Medulla oblongata (tissue), 1 donor: ENCODE results near the gene NDUFA9.
A peak's percentile ranks its signal among the peaks of the same experiment; 100 is the strongest.

Source experiments
- DNase-seq: peaks from one replicate; pipeline ENCODE4 v3.0.0-alpha.2; 2015; ENCODE audit errors: extremely low spot score

Gene NDUFA9

DNA sequence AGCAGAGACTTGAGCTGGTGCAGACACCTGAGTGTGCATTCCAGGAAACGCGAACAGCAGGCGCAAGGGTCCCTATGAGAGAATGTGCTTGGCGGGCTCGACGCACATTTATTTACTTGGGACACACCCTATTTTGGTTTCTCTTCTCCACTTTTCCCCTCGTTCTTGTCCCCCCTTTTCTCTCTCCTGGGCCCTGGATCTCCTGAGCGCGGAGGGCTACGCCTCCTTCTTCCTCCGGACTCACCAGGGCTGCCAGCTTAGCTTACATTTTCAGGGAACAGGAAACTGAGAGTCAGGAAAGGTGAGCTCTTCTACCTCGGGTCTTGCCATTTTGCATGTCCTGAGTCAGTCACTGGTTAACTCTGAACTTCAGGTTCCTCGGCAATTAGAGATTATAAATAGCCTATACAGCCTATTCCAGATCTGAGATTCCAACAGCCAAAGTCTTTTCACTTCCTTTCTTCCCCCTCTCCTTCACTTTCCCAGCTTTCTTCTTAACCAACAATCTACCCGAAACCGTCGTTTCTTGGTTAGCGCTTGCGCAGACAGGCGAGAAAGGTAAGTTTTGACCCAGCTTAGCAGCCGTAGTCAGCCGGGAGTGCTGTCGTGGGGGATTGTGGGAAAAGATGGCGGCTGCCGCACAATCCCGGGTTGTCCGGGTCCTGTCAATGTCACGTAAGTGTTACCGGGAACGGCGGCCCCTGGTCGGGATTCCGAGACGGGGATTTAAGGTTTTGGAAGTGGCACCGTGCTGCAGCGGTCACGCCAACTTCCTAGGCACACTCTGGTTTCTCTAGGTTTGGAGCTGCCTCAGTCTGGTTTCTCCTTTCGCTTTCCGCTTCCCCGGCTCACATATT lies at the start of gene NDUFA9, which contains the start of gene AKAP3:
TSS of gene NDUFA9 (plus strand) at position 614 of the 857 bp plus-strand sequence. CDS start at position 627, 13 bp downstream.
TSS of gene AKAP3 (minus strand) at position 551 of the 857 bp plus-strand sequence. CDS start 10,855 bp downstream, outside the sequence.
- DNase-seq: peak; percentile 89

DNA sequence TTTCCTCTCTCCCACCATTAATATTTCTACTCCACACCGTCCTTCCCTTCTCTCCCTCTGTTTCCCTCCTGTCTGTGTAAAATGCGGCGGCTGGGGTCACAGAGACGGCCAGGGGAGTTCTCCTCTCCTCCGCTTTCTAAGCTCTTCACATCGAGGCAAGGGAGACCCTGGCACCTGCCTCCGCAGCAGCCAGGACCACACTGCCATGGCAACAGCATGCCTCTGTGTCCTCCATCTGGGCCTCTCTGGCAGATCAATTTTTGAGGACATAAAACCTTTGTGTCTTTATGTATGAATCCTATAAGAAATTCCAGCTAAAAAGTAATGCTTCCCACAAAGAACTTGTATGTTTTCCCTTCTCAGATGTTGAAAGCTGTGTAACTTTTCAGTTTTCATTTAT lies 45.5 kb upstream of the NDUFA9 start:
- DNase-seq: no peak

DNA sequence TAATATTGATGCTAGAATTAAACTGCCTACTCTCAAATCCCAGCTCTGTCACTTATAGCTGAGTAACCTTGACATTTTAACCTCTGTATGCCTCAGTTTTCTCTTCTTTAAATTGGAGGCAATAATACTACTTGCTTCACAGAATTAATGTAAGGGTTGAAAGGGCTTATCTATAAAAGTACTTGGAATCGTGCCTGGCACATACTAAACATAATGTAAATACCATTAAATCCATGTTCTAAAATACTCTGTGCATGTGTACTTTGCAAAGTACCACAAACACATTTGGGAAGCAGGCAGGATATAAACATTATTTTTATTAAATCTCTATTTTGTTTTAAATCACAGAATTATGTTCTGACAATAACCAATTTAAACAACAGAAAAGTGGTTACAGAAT lies 45.0 kb upstream of the NDUFA9 start:
- DNase-seq: no peak

DNA sequence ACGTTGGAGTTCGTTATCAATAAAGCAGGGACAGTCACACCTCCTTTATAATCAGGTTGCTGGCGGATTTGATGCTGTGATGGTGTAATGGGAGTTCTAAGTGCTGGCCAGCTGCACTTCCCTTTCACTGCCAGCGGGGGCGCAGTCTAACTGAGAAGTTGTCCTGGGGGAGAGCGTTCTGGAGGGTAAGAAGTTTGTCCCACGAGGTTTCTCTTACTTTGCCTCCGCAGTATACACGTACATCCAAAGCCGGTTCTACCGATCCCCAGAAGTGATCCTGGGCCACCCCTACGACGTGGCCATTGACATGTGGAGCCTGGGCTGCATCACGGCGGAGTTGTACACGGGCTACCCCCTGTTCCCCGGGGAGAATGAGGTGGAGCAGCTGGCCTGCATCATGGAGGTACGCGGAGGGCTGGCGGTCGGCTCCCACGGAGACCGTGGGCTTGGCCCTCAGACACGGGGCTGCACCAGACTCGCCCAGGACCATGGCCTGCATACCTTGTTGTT lies 44.2 kb upstream of the NDUFA9 start:
- DNase-seq: peak; percentile 95

DNA sequence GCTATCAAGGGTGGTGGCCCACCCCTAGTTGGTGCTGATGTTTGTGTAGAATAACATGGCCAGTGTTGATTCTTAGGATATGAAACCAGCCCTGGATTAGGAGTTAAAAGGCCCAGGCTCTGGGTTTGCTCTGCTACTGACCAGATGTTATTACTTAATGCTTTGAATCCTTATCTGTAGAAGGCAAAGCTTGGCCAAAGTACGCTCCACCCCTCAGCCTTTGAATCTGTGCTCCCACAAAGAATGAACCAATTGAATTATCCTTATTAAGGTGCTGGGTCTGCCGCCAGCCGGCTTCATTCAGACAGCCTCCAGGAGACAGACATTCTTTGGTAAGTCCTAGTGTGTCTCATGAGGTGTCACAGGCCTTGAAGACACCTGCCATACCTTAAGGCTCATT lies 41.9 kb upstream of the NDUFA9 start:
- DNase-seq: no peak

DNA sequence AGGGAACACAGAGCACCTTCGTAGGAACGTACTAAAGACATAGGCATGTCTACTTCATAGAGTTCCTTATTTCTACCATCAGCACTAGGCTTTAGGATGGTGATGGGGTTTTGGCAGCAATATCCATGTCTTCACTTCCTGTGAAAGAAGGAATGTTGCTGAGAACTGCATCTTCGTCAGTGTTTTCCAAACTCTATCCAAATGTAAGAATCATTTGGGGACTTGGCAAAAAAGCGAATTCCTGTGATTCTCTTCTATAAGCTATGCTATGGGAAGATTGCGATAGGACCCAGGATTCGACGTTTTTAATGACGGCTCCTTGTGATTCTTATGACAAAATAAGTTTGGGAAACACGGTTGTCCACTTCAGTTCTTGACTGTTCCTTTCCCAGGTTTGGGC lies 39.8 kb upstream of the NDUFA9 start:
- DNase-seq: no peak

DNA sequence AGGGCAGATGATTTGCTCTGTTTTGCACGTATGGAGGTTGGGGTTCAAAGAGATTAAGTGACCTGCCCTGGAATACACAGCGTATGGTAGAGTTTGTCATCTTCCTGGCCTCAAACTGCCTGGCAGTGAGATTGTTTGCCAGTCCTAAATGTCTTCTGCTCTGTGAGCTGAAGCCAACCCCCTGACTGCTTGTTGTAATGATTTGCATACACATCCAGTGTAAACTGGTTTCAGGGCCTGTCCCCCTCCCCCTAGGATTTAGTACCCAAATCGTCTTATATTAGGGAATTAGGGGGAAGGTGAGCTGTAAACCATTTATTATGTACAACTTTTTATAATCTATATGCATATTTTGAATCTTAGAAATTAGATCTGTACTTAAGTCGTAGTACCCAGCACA lies 38.4 kb upstream of the NDUFA9 start:
- no peak for DNase-seq

DNA sequence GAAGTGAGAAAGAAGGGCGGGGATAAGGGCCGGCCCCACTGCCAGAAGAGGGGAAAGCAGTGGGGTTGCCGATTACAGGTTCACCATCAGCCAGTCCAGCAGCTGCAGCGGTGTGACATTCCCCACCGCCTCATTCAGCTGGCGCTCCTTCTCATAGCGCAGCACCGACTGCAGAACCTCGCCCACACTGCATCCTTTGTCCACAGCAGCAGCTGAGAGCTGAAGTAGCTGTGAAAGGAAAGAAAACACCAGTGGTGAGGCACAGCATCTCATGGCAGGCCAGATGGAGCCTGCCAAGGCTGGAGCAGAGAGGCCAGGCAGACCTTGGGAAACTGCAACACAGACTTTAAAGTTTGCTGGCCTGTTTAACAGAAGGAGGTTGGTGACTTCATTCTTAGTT lies 33.2 kb upstream of the NDUFA9 start:
- DNase-seq: peak; percentile 73

DNA sequence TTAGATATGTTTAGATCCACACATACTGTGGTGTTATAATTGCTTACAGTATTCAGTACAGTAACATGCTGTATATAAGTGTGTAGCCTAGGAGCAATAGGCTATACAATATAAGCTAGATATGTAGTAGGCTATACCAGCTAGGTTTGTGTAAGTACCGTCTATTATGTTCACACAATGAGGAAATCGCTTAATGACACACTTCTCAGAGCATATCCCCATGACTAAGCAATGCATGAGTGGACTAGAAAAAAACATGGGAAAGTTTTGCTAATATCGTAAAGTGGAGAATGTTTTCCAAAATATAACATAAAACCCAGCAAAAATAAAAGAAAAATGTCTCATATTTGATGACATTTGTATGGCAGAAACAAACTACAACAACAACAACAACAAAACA lies 27.4 kb upstream of the NDUFA9 start:
- no peak for DNase-seq

DNA sequence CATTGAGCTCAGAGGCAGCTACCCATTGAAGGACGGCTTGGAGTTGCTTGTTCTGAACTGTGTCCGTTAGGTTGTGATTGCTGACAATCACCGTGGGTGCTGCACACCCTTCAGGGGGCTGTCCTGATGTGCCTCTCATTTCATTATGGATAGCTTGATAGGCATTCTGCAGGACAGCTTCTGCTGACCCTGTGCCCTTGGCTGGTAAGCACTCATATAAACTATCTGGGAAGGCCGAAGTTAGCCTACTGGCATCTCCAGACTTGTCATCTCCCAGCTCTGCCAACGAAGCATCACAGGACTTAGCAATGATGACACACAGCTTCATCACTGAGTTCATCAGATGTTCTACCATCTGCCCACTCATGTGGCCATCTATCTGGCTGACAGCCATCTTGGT lies 22.4 kb upstream of the NDUFA9 start:
- no peak for DNase-seq

DNA sequence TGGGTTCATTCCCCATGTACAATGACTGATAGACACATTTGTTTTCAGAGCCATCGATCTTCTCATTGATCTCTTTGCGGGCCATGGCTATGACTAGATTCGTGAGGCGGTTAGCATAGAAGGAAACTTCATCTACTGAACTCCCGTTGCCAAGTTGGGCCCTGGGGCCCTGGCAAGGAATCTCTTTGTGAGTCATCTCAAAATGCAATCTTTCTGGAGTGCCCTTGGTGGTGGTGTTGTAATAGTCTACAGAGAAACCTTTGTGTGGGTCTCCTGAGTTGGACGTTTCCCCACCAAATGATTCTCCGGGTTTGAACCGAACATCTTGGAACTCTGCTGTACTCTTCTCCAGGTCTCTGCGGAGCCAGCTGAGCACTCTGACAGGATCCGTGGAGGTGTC lies 20.5 kb upstream of the NDUFA9 start:
- DNase-seq: no peak

DNA sequence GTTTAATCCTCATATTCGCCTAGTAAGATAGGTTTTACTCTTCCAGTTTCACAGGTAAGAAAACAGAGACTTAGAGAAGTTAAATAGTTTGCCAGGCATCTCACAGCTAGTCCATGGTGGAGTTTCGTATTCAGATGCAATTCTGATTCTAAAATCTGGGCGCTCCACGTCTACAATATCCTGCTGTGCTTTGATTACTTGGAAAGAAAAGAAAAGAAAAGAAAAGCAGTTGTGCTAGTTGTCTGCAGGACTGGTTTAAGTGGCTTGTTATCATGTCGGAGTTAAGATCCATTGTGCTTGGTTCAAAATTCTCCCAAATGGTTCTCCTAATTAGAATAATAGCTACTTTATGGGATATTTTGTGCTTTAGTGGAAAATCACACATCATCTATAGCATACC lies 18.7 kb upstream of the NDUFA9 start:
- no peak for DNase-seq

DNA sequence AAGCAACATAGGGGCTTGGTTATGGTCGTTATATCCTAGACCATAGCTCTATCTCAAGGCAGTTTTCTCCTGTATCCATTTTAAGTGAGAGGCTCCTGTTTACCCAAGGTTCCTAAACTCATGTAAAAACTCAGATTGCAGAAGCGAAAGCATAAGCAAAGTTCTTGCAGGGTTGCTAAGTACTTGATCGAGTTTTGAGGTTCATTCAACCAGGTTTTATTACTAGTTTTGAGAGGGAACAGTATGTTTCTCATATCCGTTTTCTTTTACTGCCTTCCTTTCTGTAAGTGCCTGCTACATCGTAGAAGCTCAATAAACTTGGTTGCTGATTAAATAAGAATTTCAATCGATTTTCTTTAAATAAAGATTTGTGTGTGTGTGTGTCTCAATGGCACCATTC lies 5.2 kb upstream of the NDUFA9 start:
- no peak for DNase-seq

DNA sequence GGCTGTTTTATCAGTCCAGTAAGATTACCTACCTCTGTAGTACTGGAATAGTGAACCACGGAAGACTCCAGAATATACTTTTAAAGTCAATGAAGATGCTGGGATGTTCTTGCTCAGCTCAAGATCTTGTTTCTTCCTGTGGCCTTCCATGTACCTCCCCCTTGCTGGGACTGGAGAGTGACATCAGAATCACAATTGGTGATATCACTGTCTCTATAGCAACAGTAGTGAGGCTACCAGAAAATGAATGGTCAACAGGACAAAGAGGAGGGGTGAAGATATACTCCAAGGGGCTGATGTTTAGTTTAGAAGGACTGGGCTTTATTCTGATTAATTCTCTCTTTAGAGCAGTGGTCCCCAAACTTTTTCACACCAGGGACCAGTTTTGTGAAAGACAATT lies 3.9 kb upstream of the NDUFA9 start:
- no peak for DNase-seq

DNA sequence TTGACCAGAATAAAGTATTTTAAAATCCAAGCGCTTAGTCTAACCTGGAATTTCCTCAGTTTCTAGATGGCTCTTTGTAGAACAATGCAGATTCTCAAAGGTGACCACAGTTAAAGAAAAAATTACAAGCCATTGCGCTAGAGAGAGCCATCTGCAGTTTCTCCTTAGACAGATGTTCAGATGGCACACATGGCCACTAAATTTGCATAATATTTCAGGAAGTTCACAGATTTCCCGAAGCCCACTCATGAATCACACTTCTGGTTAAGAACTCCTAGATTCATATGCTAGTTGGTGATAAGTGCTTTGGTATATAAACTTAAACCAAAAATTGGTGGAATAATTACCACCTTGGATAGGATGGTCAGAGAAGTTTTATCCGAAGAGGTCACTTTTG lies 812 bp upstream of the NDUFA9 start:
- no peak for DNase-seq

DNA sequence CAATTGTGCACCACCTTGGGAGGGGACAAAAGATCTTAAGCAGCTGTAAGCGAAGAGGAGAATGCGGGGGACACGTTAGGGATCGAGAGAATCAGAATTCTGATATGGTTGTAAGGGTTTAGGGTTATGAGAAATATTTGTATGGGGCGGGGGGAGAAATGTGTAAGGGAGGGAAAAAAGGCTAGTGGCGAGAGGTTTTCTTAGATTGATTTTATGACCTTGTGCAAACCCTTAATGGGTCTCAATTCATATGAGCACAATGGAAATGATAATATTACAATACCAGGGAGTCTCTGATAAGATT lies 396 bp downstream of the NDUFA9 start:
- no peak for DNase-seq

DNA sequence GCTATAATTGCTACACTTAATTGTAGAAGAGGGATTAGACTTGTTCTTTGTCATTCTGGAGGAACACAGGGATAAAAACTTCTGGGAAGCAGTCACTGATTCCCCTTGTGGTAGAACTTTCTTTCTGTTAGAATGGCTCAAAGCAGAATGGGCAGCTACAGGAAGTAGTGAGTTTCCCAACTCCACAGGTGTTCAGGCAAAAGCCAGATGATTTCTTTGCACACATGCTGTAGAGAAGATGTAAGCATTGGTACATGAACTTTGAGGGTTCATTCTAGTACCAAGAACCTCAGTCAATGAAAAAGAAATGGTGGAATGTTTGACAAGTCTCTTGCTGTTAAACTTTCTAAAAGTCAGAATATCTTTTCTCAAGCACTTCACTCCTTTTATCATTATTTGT lies 4.3 kb downstream of the NDUFA9 start:
- DNase-seq: no peak

DNA sequence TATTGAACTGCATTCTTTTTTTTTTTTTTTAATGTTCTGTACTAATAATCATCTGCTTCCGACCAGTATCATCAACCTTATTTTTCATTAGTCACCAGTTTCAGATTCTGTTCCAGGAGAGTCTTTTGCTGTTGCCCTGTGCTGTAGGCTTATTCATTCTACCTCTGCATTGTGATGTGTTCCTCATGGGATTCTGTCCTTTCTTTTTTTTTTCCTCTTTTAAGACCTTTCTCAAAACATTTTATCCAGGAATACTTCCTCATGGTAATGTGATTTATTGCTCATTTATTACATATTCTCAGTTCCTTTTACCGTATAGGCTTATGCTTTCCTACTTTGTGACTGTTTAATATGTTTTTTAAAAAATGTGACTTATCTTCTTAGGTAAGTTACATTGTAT lies 4.8 kb downstream of the NDUFA9 start:
- DNase-seq: no peak

DNA sequence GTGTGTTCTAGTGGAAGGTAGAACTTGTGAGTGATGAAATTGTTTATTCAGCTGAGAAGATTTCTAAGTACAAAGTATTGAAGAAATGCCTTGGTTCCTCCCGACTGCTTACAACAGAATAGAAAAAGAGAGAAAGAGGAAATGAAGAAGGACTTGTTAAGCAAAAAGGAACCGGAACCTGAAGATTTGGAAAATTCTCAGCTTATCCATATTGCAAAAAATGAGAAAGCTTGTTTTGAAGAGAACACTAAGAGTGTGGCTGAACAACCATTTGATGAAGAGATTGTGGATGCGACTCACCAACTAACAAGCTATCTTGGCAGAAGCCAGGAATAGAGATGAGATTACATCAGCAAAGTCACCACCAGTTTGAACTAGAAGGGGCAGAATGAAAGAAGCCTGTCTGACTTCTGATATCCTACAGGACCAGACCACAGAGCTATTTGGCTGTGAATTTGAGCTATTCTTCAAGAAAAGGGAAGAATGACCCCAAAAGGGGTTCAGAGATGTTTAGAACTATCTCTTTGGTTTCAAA lies 15.1 kb downstream of the NDUFA9 start:
- DNase-seq: no peak

DNA sequence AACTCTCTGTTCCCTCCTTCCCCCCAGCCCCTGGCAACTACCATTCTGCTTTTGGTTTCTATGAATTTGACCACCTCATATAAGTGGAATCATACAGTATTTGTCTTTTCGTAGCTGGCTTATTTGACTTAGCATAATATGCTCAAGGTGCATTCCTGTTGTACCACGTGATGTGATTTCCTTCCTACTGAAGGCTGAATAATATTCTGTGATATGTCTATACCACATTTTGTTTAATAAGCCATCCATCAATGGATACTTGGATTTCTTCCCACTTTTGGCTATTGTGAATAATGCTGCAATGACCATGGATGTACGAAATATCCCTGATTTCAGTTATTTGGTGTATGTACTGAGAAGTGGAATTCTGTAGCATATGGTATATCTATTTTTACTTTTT lies 16.3 kb downstream of the NDUFA9 start:
- no peak for DNase-seq

DNA sequence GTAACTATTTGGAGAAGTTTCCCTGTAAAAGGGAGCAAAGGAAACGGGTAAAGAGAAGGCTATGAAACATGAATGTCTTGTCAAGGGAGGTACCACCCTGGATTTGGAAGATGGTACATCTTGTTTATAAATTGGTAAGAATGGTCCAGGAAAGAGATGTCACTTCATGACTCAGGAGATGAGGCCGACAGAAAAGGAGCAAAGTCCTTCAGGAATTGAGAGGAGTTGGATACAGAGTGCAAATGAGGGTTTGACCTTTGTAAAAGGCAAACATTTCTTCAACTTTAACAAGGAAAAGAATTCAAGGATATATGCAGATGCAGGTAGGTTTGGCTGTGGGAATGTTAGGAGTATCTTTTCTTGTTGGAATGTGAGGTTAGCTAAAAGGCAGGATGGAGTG lies 30.8 kb downstream of the NDUFA9 start:
- DNase-seq: no peak

DNA sequence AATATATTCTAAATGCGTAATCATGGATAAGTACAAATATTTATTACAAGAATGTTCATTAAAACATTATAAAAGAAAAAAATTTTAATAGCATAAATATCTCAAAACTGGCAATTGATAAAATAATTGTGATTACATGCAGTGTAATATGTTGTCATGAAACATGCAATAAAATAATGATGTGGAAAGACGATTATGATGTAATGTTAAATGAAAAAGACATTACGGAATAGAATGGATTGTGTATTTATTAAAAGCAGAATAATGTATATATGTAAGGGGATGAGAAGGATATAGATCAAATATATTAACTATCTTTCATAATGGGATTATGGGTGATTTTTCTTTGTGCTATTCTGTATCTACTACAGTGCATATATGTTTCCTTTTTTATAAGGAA lies 32.8 kb downstream of the NDUFA9 start:
- DNase-seq: no peak

DNA sequence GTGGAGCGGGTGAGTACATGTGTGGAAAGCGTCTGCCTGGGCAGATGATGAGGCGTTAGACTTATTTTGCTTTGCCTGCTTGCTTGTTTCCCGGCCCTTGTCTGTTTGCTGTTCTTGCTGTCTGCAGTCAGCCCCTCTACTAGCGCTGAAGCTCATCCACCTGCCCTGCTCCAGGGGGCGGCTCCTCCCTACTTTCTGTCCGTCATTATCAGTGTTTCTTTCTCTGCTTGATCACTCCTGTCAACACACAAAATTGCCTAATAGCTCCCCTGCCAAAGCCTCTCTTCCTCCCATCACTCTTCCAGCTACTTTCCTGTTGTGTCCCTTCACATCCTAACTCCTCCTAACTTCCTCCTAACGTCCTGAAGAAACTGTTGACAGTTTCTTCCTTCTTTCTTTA lies 36.4 kb downstream of the NDUFA9 start:
- DNase-seq: no peak

DNA sequence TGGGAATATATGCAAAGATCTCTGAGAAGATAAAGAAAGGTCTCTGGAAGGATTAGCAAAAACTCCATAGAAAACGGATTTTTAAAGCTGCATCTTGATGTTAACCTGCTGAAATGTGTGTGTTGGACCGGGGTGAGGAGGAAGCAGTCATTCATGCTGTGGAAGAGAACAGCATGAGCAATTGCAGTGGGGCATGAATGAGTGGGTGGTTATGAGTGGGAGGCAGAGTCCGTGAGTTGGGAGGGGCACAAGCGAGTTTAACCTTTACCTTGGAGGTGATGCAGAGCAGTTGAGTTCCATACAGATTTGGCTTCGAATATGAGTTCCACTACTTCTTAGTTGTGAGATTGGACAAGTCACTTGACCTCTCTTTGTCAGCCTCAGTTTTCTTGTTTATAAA lies 41.8 kb downstream of the NDUFA9 start:
- DNase-seq: no peak
